ENCODE measurements around the gene TUBGCP4.

TUBGCP4 gene

DNA sequence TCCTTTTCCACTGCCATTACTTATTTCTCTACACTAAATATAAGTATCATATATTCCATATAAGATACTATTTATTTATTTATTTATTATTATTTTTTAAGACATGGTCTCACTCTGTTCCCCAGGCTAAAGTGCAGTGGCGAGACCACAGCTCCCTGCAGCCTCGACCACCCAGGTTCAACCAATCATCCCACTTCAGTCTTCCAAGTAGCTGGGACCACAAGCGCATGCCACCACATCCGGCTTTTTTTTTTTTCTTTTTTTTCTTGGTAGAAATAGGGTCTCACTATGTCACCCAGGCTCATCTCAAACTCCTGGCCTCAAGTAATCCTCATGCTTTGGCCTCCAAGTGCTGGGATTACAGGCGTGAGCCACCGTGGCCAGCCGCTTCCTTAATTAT is 65.5 kb downstream of the TUBGCP4 start:
- peaks cover 96% of the 10 kb centered on the region for H3K36me3 ChIP-seq (ENCODE audit: insufficient read depth, low read depth, low read length)
- H3K27ac ChIP-seq (ENCODE audit: low read length): no peak overlapping the region

DNA sequence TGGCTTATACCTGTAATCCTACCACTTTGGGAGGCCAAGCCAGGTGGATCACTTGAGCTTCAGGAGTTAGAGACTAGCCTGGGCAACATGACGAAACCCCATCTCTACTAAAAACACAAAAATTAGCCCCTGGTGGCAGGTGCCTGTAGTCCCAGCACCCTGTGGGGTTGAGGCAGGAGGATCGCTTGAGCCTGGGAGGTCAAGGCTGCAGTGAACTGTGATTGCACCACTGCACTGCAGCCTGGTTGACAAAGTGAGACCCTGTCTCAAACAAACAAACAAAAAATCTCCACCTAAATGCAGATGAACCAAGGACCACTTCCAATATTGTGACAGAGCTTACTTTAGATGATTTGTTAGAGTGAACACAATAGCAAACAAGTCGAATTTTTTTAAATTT is 68.4 kb downstream of the TUBGCP4 start:
- Histone ChIP-seq H3K4me1 (ENCODE audit: insufficient read depth, low read length) (peaks cover 2% of the 10 kb centered on the region; the same call in 1 of the 2 replicates), H3K27ac (ENCODE audit: low read length) (no peak overlapping the region), H3K9ac (ENCODE audit: low read depth, low read length) (no peak overlapping the region), H3K36me3 (ENCODE audit: insufficient read depth, low read depth, low read length) (peaks cover 84% of the 10 kb centered on the region), H3K27me3 (ENCODE audit: insufficient read depth, low read length) (no peaks in the 10 kb centered on the region), H3K9me3 (ENCODE audit: insufficient read depth, low read depth, low read length) (no peaks in the 10 kb centered on the region), H3K4me3 (ENCODE audit: low read length) (no peak overlapping the region)

More for the DNA sequence above, 65.5 kb downstream of the TUBGCP4 start:
- Histone ChIP-seq H3K9ac (ENCODE audit: low read depth, low read length) (no peak overlapping the region), H3K4me1 (ENCODE audit: insufficient read depth, low read length) (peaks cover 2% of the 10 kb centered on the region; the same call in 1 of the 2 replicates), H3K4me3 (ENCODE audit: low read length) (no peak overlapping the region), H3K27me3 (ENCODE audit: insufficient read depth, low read length) (no peaks in the 10 kb centered on the region), H3K9me3 (ENCODE audit: insufficient read depth, low read depth, low read length) (no peaks in the 10 kb centered on the region)

GRCh38 chr15:43440721-43441281 is 69.9 kb downstream of the TUBGCP4 start:
- peaks cover 84% of the 10 kb centered on the region for H3K36me3 ChIP-seq (ENCODE audit: insufficient read depth, low read depth, low read length)
- H3K4me1 ChIP-seq (ENCODE audit: insufficient read depth, low read length): peaks cover 2% of the 10 kb centered on the region; the same call in 1 of the 2 replicates
- H3K27me3 ChIP-seq (ENCODE audit: insufficient read depth, low read length): no peaks in the 10 kb centered on the region
- no peak overlapping the region for H3K4me3 ChIP-seq (ENCODE audit: low read length)
- H3K9ac ChIP-seq (ENCODE audit: low read depth, low read length): no peak overlapping the region
- no peaks in the 10 kb centered on the region for H3K9me3 ChIP-seq (ENCODE audit: insufficient read depth, low read depth, low read length)
- no peak overlapping the region for H3K27ac ChIP-seq (ENCODE audit: low read length)

DNA sequence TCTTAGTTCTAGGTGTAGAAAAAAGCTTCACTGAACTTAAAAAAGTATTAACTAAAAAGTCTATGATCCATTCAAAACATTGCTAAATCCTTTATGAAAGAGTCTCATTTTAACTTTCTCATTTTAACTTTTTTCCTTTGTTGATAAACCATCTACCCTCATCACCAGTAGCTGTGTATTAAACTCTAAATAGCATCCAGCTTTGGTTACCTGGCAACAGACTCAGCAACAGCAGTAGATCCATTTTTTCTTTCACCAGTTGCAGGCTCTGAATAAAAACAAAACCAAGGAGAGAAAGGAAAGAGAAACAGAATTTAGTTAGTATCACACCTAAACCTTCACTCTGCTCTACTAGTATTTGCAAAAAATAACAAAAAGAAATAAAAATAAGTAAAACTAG is 70.4 kb downstream of the TUBGCP4 start:
- H3K9ac ChIP-seq (ENCODE audit: low read depth, low read length): no peak overlapping the region
- H3K4me1 ChIP-seq (ENCODE audit: insufficient read depth, low read length): peaks cover 2% of the 10 kb centered on the region; the same call in 1 of the 2 replicates

GRCh38 chr15:43446344-43446743 is 75.4 kb downstream of the TUBGCP4 start:
- no peaks in the 10 kb centered on the region for H3K9me3 ChIP-seq (ENCODE audit: insufficient read depth, low read depth, low read length)
- H3K27ac ChIP-seq (ENCODE audit: low read length): no peak overlapping the region
- H3K4me1 ChIP-seq (ENCODE audit: insufficient read depth, low read length): no peaks in the 10 kb centered on the region
- H3K36me3 ChIP-seq (ENCODE audit: insufficient read depth, low read depth, low read length): peaks cover 78% of the 10 kb centered on the region
- no peaks in the 10 kb centered on the region for H3K27me3 ChIP-seq (ENCODE audit: insufficient read depth, low read length)
- no peak overlapping the region for H3K9ac ChIP-seq (ENCODE audit: low read depth, low read length)
- no peak overlapping the region for H3K4me3 ChIP-seq (ENCODE audit: low read length)

More for the DNA sequence above, 70.4 kb downstream of the TUBGCP4 start:
- H3K27me3 ChIP-seq (ENCODE audit: insufficient read depth, low read length): no peaks in the 10 kb centered on the region
- no peaks in the 10 kb centered on the region for H3K9me3 ChIP-seq (ENCODE audit: insufficient read depth, low read depth, low read length)
- peaks cover 84% of the 10 kb centered on the region for H3K36me3 ChIP-seq (ENCODE audit: insufficient read depth, low read depth, low read length)
- no peak overlapping the region for H3K27ac ChIP-seq (ENCODE audit: low read length)
- no peak overlapping the region for H3K4me3 ChIP-seq (ENCODE audit: low read length)

DNA sequence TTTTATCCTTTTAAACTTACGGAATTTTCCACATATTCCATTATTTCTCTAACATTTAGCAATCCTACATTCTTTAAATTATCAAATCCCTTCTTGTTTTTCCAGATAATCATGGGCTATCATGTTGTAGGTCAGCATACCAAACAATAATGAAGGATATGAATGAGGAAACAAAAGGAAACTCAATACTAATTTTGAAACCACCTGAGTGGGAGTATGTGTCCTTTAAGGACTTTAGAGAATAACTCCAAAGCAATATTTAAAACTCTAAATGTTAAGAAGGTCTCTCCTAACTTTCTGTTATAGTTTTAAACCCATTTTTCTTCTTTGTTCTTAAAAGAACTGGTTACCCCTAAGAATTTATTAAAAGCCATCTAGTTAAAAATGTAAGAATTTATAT is 79.1 kb downstream of the TUBGCP4 start:
- no peaks in the 10 kb centered on the region for H3K4me1 ChIP-seq (ENCODE audit: insufficient read depth, low read length)

More for the DNA sequence above, 79.1 kb downstream of the TUBGCP4 start:
- Histone ChIP-seq H3K36me3 (ENCODE audit: insufficient read depth, low read depth, low read length) (peaks cover 85% of the 10 kb centered on the region), H3K4me3 (ENCODE audit: low read length) (no peak overlapping the region), H3K9ac (ENCODE audit: low read depth, low read length) (no peak overlapping the region), H3K27me3 (ENCODE audit: insufficient read depth, low read length) (no peaks in the 10 kb centered on the region), H3K27ac (ENCODE audit: low read length) (no peak overlapping the region), H3K9me3 (ENCODE audit: insufficient read depth, low read depth, low read length) (no peaks in the 10 kb centered on the region)
